ENCODE data around the gene DNAJC5.
A peak's percentile ranks its signal among the peaks of the same experiment; 100 is the strongest.
"Not testable (repeated sequence)": the region's sequence is repeated elsewhere in the genome, so short reads cannot be mapped to it uniquely, and the experiment has no call there.

The DNAJC5 gene

GRCh38 chr20:63971960-63972311 is 77.0 kb downstream of the DNAJC5 start:
- not testable (repeated sequence) for H3K27ac ChIP-seq (replicated peaks); H3K4me3 ChIP-seq (replicated peaks; ENCODE audit: insufficient read depth, low read length); H3K27me3 ChIP-seq (ENCODE audit: insufficient read depth, poor library complexity, severe bottlenecking); DNase-seq (ENCODE audit: low read depth in 1 of 2, low spot score in 1 of 2)

- Histone ChIP-seq H3K27me3 (ENCODE audit: insufficient read depth, poor library complexity, severe bottlenecking) (no peaks in the 10 kb centered on the region), H3K27ac (replicated peaks) (no peak overlapping the region), H3K4me3 (replicated peaks; ENCODE audit: insufficient read depth, low read length) (no peak overlapping the region)
- TF ChIP-seq GABPA (IDR thresholded peaks at IDR 0.05; ENCODE audit: low read depth): no peak
- TF ChIP-seq REST (IDR thresholded peaks at IDR 0.05; ENCODE audit: insufficient replicate concordance, low read depth): no peak
- TF ChIP-seq POLR2AphosphoS5 (IDR thresholded peaks at IDR 0.05; ENCODE audit: low read depth): peak; percentile 11; the same call in 1 of the 2 replicates
- no peak for TF ChIP-seq SPI1 (IDR thresholded peaks at IDR 0.05; ENCODE audit: borderline replicate concordance, low read depth)
- TF ChIP-seq CTCF (IDR thresholded peaks at IDR 0.05; ENCODE audit: insufficient read depth, low read length): no peak
- no peak for DNase-seq (ENCODE audit: low read depth in 1 of 2, low spot score in 1 of 2)
Observed at GRCh38 chr20:63972312-63973159, 77.6 kb downstream of the DNAJC5 start.

GRCh38 chr20:63973160-63973479 is 78.2 kb downstream of the DNAJC5 start:
- no peak for DNase-seq (ENCODE audit: low read depth in 1 of 2, low spot score in 1 of 2)
- TF ChIP-seq POLR2AphosphoS5 (IDR thresholded peaks at IDR 0.05; ENCODE audit: low read depth): peak; percentile 36; the same call in 1 of the 2 replicates
- TF ChIP-seq CTCF (IDR thresholded peaks at IDR 0.05; ENCODE audit: insufficient read depth, low read length): no peak
- TF ChIP-seq SPI1 (IDR thresholded peaks at IDR 0.05; ENCODE audit: borderline replicate concordance, low read depth): no peak

GRCh38 chr20:63973636-63974401 is 78.9 kb downstream of the DNAJC5 start:
- Histone ChIP-seq H3K27ac (replicated peaks) (no peak overlapping the region), H3K27me3 (ENCODE audit: insufficient read depth, poor library complexity, severe bottlenecking) (no peaks in the 10 kb centered on the region), H3K4me3 (replicated peaks; ENCODE audit: insufficient read depth, low read length) (no peak overlapping the region)
- DNase-seq (ENCODE audit: low read depth in 1 of 2, low spot score in 1 of 2): peak; percentile 70 to 72
- TF ChIP-seq POLR2AphosphoS5 (IDR thresholded peaks at IDR 0.05; ENCODE audit: low read depth): 0 out of 2 replicates have a peak, but pooled peaks have one; percentile 3
- no peak for TF ChIP-seq GABPA (IDR thresholded peaks at IDR 0.05; ENCODE audit: low read depth)
- TF ChIP-seq CTCF (IDR thresholded peaks at IDR 0.05; ENCODE audit: insufficient read depth, low read length): peak; percentile 64

More at GRCh38 chr20:63973160-63973479, 78.2 kb downstream of the DNAJC5 start:
- H3K27ac ChIP-seq (replicated peaks): no peak overlapping the region
- no peak overlapping the region for H3K4me3 ChIP-seq (replicated peaks; ENCODE audit: insufficient read depth, low read length)
- no peaks in the 10 kb centered on the region for H3K27me3 ChIP-seq (ENCODE audit: insufficient read depth, poor library complexity, severe bottlenecking)
